K562 (cell line): ENCODE data around the gene LASP1. TPM values are rescaled to one million over a fixed set of nuclear protein-coding genes. Genes with fewer than 3 reads are reported as not detected.

Experiments
- ATAC-seq: fragments of 200-7000 bp; cut with Tn5 transposase; 3 replicates; pipeline ENCODE4 v1.9.1; 2020; ENCODE audit warnings: moderate library complexity
- BruUV-seq: library from RNA; stranded (reverse); fragments of 400-500 nt; replicated peaks from 2 replicates; lab custom pipeline; 2021; lab: Mats Ljungman, UMichigan
- CTCF ChIA-PET: fragments of 300-600 bp; formaldehyde crosslinking; extraction: SDS; loops from one replicate; lab custom pipeline; 2021; ENCODE audit warnings: low intra/inter-chr PET ratio; lab: Yijun Ruan, JAX
- POLR2A ChIA-PET: fragments of 300-600, 350-650 bp; sonication (Branson Sonifier 250); formaldehyde crosslinking; extraction: SDS; loops from one replicate; lab custom pipeline; 2021; ENCODE audit warnings: antibody characterized with exemption, inconsistent platforms; lab: Yijun Ruan, JAX
- DNase-seq, 4 experiments: peaks; one replicate each; pipeline versions ENCODE4 v3.0.0 to v3.0.0-alpha.2; 2011 to 2018; ENCODE audit warnings: low spot score in 3 of 4, mixed read lengths in 3 of 4; ENCODE audit errors: extremely low read depth in 1 of 4
- FAIRE-seq: peaks from 2 replicates; lab custom pipeline; 2011; peaks lifted over from hg19 to GRCh38; lab: Jason Lieb, UNC
- H2AFZ ChIP-seq: 2 replicates; pipeline ENCODE4 v1.6.0; 2011; ENCODE audit warnings: low read depth, low read length, control low read depth, inconsistent platforms
- H3K27ac ChIP-seq: fragments of 200-600 bp; 3 replicates; pipeline ENCODE4 v1.8.0; 2011; ENCODE audit warnings: low read depth, mild to moderate bottlenecking, control low read depth, inconsistent platforms, low read length, moderate library complexity, mixed read lengths; ENCODE audit errors: extremely low read depth
- H3K27me3 ChIP-seq, 2 experiments: fragments of 300-600 bp in 1 of 2; 2 replicates in 1 of 2; 3 replicates in 1 of 2; pipeline versions ENCODE4 v1.6.0 to v1.8.0; 2011; ENCODE audit warnings: inconsistent platforms in 2 of 2, low read length in 2 of 2, mild to moderate bottlenecking in 1 of 2, mixed read lengths in 1 of 2, moderate library complexity in 1 of 2; ENCODE audit not compliant: control insufficient read depth in 2 of 2, insufficient read depth in 2 of 2
- H3K36me3 ChIP-seq: fragments of 300-600 bp; 3 replicates; pipeline ENCODE4 v1.8.0; 2011; ENCODE audit warnings: mild to moderate bottlenecking, low read length, inconsistent platforms; ENCODE audit not compliant: control insufficient read depth, insufficient read depth
- H3K4me1 ChIP-seq, 2 experiments: fragments of 200-600 bp in 1 of 2; replicated peaks in 1 of 2; 2 replicates in 1 of 2; 3 replicates in 1 of 2; pipeline versions ENCODE4 v1.5.1 to v1.8.0; 2011; ENCODE audit warnings: inconsistent platforms in 2 of 2, low read length in 2 of 2, mild to moderate bottlenecking in 1 of 2, mixed read lengths in 1 of 2, moderate library complexity in 1 of 2; ENCODE audit not compliant: control insufficient read depth in 2 of 2, insufficient read depth in 2 of 2
- H3K4me2 ChIP-seq: 2 replicates; pipeline ENCODE4 v1.6.1; 2011; ENCODE audit warnings: low read length, control low read depth, inconsistent platforms, mixed read lengths; ENCODE audit not compliant: insufficient read depth
- H3K4me3 ChIP-seq: fragments of 200-600 bp; sonication (generic), shearing (Covaris generic); 2 replicates; pipeline ENCODE4 v1.5.1; 2016; ENCODE audit warnings: control low read depth, inconsistent platforms
- H3K79me2 ChIP-seq: fragments of 200-600 bp; 3 replicates; pipeline ENCODE4 v1.8.0; 2011; ENCODE audit warnings: low read length, inconsistent platforms; ENCODE audit not compliant: control insufficient read depth, insufficient read depth
- H3K9ac ChIP-seq, 2 experiments: 2 replicates each; pipeline versions ENCODE4 v1.6.0 to v1.6.1; 2011; ENCODE audit warnings: low read depth in 2 of 2, low read length in 2 of 2, control low read depth in 1 of 2, inconsistent platforms in 1 of 2, mild to moderate bottlenecking in 1 of 2, mixed read lengths in 1 of 2; ENCODE audit not compliant: insufficient read depth in 1 of 2
- H3K9me1 ChIP-seq: one replicate; pipeline ENCODE4 v1.6.0; 2011; ENCODE audit warnings: inconsistent platforms, mild to moderate bottlenecking, low read length, moderate library complexity; ENCODE audit not compliant: control insufficient read depth, insufficient read depth
- H3K9me3 ChIP-seq: replicated peaks from 2 replicates; pipeline ENCODE4 v1.5.1; 2011; ENCODE audit warnings: low read depth, low read length, inconsistent platforms; ENCODE audit not compliant: control insufficient read depth, insufficient read depth
- H4K20me1 ChIP-seq: replicated peaks from 2 replicates; pipeline ENCODE4 v1.6.1; 2011; ENCODE audit warnings: low read length, inconsistent platforms, mixed read lengths; ENCODE audit not compliant: control insufficient read depth, insufficient read depth
- CBFA2T2 ChIP-seq: fragments of 450-650 bp; conservative IDR thresholded peaks from 2 replicates; pipeline ENCODE4 v1.6.1; 2017; ENCODE audit warnings: mild to moderate bottlenecking
- DPF2 ChIP-seq: fragments of 450-650 bp; IDR thresholded peaks from 2 replicates; pipeline ENCODE4 v1.6.1; 2016
- MYC ChIP-seq, 2 experiments: fragments of 250-450 bp in 1 of 2; sonication (Bioruptor Pico) in 1 of 2; IDR thresholded peaks; 2 replicates each; pipeline versions ENCODE4 v1.5.1 to v1.6.1; 2012 to 2021; ENCODE audit warnings: low read depth in 2 of 2, borderline replicate concordance in 1 of 2, improper control_type of control experiment in 1 of 2, low read length in 1 of 2, mild to moderate bottlenecking in 1 of 2, moderate library complexity in 1 of 2
- NCOR1 ChIP-seq: fragments of 450-650 bp; IDR thresholded peaks from 2 replicates; pipeline ENCODE4 v1.6.1; 2016; ENCODE audit warnings: mild to moderate bottlenecking, moderate library complexity
- NFIC ChIP-seq: fragments of 450-650 bp; IDR thresholded peaks from 2 replicates; pipeline ENCODE4 v1.6.1; 2017; ENCODE audit warnings: mild to moderate bottlenecking, inconsistent platforms
- SMAD1 ChIP-seq: fragments of 150-350 bp; IDR thresholded peaks from 2 replicates; pipeline ENCODE4 v1.6.1; 2014; ENCODE audit warnings: low read length, low read depth; ENCODE audit not compliant: partially characterized antibody
- TAF15 ChIP-seq: fragments of 200-400 bp; formaldehyde crosslinking; IDR thresholded peaks from 2 replicates; pipeline ENCODE4 v1.6.1; 2017; ENCODE audit warnings: mild to moderate bottlenecking, low read depth, low read length, moderate library complexity
- USF2 ChIP-seq: sonication (generic); formaldehyde crosslinking; IDR thresholded peaks from 2 replicates; pipeline ENCODE4 v1.5.0; 2020; ENCODE audit warnings: missing genetic modification reagents
- WGBS: fragments of 100-300 bp; shearing (Covaris generic); methylation state at CpG from one replicate; pipeline ENCODE4 v1.1.6; 2016; ENCODE audit warnings: low coverage, mixed read lengths; ENCODE audit not compliant: insufficient coverage; ENCODE audit errors: missing lambda C conversion rate; 5-methylcytosine and 5-hydroxymethylcytosine counted together
- in situ Hi-C: fragments of 300-500 bp; cut with MboI; formaldehyde crosslinking; loops from 4 replicates; pipeline ENCODE4 v1.15.0; 2018; ENCODE audit warnings: inconsistent platforms, mixed read lengths
- intact Hi-C: fragments of 100-400 bp; cut with micrococcal nuclease; formaldehyde crosslinking; loops from 2 replicates; pipeline ENCODE4 v1.14.2; 2022
- polyA plus RNA-seq, 8 experiments: library from polyadenylated mRNA; depleted of rRNA in 4 of 8; stranded (reverse) in 5 of 8; unstranded in 3 of 8; fragments of >200 nt; fragmentation: Nextera tagmentation in 2 of 8; fragmentation: Illumina TruSeq in 1 of 8; extraction: Ambion mirVana in 2 of 8; extraction: Trizol in 1 of 8; gene quantifications; 2 replicates each; pipeline versions ENCODE4 v1.2.1 to v1.2.3, GENCODE V29; 2011 to 2014; ENCODE audit warnings: inconsistent platforms in 1 of 8, missing spikeins in 1 of 8
- total RNA-seq, 7 experiments: library from RNA; depleted of rRNA in 6 of 7; stranded (reverse); fragments of >200 nt in 6 of 7; fragmentation: Illumina TruSeq in 2 of 7; extraction: Trizol in 2 of 7; gene quantifications; 2 replicates each; pipeline versions ENCODE4 v1.2.1 to v1.2.3, GENCODE V29; 2011 to 2021; ENCODE audit warnings: low replicate concordance in 1 of 7
- TF ChIP-seq, protein P1 (sequence below): fragments of 200-400 bp; formaldehyde crosslinking; IDR thresholded peaks from 2 replicates; pipeline ENCODE4 v1.6.1; 2017; ENCODE audit warnings: mild to moderate bottlenecking, low read depth, low read length, moderate library complexity
- TF ChIP-seq, protein P2 (sequence below), 2 experiments: IDR thresholded peaks; 2 replicates each; pipeline ENCODE4 v1.6.1; 2011; ENCODE audit warnings: borderline replicate concordance in 1 of 2, control low read depth in 1 of 2, low read depth in 1 of 2, low read length in 1 of 2, mild to moderate bottlenecking in 1 of 2, mixed read lengths in 1 of 2, moderate library complexity in 1 of 2; ENCODE audit not compliant: insufficient read depth in 1 of 2, insufficient read length in 1 of 2, poor library complexity in 1 of 2, severe bottlenecking in 1 of 2; ENCODE audit errors: extremely low read depth in 1 of 2

Gene LASP1
- total and polyA plus RNA-seq, 9 of the 15 experiments (the other 6 are each of a cell fraction or from before 2014, with no cell fraction given): 23.0 to 125 (median 55.3) TPM

GRCh38 chr17:38881600-38882191 is 11.8 kb downstream of the LASP1 start:
- intact Hi-C loops (no loop called here), in situ Hi-C loops (no loop called here)
- Histone ChIP-seq H3K9me3 (no peaks in the 10 kb centered on the region), H3K36me3 (peaks cover 87% of the 10 kb centered on the region), H3K27me3 (no peaks in the 10 kb centered on the region), H4K20me1 (peaks cover 45% of the 10 kb centered on the region), H3K27ac (peak overlapping the region; percentile 37; the same call in 2 of the 3 replicates), H3K9ac (peak overlapping the region in 1 of 2 experiments; percentile 85; a peak in 2 of 4 replicates), H3K4me2 (no peak overlapping the region), H3K4me1 (peaks cover 9 to 17% of the 10 kb centered on the region in 2 experiments; a peak in 4 of 5 replicates), H3K9me1 (peaks cover 3% of the 10 kb centered on the region), H2AFZ (0 out of 2 replicates have a peak overlapping the region, but pooled peaks have one; percentile 27), H3K79me2 (peaks cover 73% of the 10 kb centered on the region), H3K4me3 (no peak overlapping the region)
- peak; percentile 91 for ATAC-seq
- peak; percentile 60 to 86 (median 66) for DNase-seq
- BruUV-seq: no TSS peak
- ChIA-PET POLR2A (interaction anchor here (1.0 to 3.5 kb wide), 3 partner anchors 10 to 12 kb away, joined by 3 to 24 read pairs (median 4); partner anchors contain the start of gene LASP1), CTCF (no interaction called here)
- peak; percentile 85 for FAIRE-seq
- WGBS: 29% methylated on average over 8 of the region's 8 CpGs
- TF ChIP-seq, protein P1, sequence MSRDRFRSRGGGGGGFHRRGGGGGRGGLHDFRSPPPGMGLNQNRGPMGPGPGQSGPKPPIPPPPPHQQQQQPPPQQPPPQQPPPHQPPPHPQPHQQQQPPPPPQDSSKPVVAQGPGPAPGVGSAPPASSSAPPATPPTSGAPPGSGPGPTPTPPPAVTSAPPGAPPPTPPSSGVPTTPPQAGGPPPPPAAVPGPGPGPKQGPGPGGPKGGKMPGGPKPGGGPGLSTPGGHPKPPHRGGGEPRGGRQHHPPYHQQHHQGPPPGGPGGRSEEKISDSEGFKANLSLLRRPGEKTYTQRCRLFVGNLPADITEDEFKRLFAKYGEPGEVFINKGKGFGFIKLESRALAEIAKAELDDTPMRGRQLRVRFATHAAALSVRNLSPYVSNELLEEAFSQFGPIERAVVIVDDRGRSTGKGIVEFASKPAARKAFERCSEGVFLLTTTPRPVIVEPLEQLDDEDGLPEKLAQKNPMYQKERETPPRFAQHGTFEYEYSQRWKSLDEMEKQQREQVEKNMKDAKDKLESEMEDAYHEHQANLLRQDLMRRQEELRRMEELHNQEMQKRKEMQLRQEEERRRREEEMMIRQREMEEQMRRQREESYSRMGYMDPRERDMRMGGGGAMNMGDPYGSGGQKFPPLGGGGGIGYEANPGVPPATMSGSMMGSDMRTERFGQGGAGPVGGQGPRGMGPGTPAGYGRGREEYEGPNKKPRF: no peak
- TF ChIP-seq USF2 (peak; percentile 95), TAF15 (no peak), MYC (IDR thresholded peaks at IDR 0.05; ENCODE audit: low read depth, low read length) (peak; percentile 76), MYC (CRISPR knock-in tag; IDR thresholded peaks at IDR 0.05; ENCODE audit: borderline replicate concordance, low read depth) (no peak), CBFA2T2 (peak; percentile 75), DPF2 (peak; percentile 48; the same call in 1 of the 2 replicates), NCOR1 (no peak), NFIC (peak; percentile 100), SMAD1 (peak; percentile 91)
- TF ChIP-seq, protein P2, sequence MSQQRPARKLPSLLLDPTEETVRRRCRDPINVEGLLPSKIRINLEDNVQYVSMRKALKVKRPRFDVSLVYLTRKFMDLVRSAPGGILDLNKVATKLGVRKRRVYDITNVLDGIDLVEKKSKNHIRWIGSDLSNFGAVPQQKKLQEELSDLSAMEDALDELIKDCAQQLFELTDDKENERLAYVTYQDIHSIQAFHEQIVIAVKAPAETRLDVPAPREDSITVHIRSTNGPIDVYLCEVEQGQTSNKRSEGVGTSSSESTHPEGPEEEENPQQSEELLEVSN (IDR thresholded peaks at IDR 0.05; ENCODE audit: borderline replicate concordance in 1 of 2, extremely low read depth in 1 of 2, insufficient read depth in 1 of 2, insufficient read length in 1 of 2, low read depth in 1 of 2, low read length in 1 of 2, poor library complexity in 1 of 2, severe bottlenecking in 1 of 2): peak in 1 of 2 experiments; percentile 49
